Erythroblast (primary cell): ENCODE measurements around the gene SCARB2.
A peak's percentile ranks its signal among the peaks of the same experiment; 100 is the strongest.

ENCODE experiments used
- DNase-seq, 2 experiments: peaks; one replicate each; lab custom pipeline; 2025; lab: John Stamatoyannopoulos, UW
- GATA1 ChIP-seq: IDR thresholded peaks from 2 replicates; pipeline ENCODE4 v1.6.1; 2011; ENCODE audit warnings: low read depth, mild to moderate bottlenecking, control low read depth, low read length, moderate library complexity
- POLR2A ChIP-seq: IDR thresholded peaks from 2 replicates; pipeline ENCODE4 v1.6.1; 2011; ENCODE audit warnings: mild to moderate bottlenecking, low read length

SCARB2 gene

DNA sequence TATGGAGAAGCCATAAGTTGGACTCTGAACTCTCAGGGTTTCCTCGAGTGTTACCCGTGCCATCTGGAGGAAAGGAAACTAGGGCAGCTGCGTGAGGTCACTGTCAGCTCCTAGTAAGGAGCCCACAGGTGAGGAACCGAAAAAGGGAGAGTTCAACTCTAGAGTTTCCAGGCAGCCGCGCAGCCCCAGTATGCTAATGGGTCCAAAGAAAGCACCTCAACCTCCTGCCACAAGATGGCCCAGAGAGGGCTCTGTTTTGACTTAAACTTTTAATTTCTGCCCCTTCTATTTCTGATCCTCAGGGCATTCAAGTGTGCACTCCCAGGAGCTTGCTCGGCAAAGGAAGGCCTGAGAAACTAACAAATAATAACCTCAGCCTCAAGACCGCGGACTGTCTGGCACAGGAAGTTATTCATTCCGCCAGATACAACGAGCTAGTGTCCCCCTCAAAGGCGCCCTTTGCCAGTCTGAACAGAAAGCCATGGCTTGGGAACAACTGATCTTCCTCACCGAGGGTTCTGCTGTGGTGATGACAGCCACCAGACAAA is 13.9 kb downstream of the SCARB2 start:
- TF ChIP-seq GATA1 (no peak), POLR2A (no peak)
- no peak for DNase-seq

GRCh38 chr4:76198411-76199237 is 15.0 kb downstream of the SCARB2 start:
- TF ChIP-seq GATA1 (no peak), POLR2A (no peak)
- DNase-seq: peak; percentile 30 to 45

DNA sequence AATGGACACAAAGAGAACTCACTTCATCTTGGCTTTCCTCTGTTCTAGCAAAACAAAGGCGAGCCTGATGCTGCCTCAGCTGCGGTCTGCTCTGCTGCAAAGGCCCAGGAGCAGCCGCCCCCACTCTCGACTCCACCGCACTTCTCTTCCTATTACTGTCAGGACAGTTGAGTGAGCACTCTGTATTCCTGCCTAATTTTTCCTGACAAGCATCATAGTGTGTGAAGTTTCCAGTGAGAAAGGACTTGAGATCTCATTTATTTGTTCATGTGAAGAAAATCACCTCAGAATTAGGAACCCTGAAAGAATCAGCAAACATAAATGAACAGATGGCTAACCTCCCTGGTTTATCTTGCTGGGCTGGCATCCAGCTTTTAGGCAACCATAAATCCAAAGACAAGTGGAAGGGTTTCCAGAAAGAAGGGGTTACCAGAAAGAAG is 15.6 kb downstream of the SCARB2 start:
- DNase-seq: peak; percentile 24 to 40
- TF ChIP-seq POLR2A (no peak), GATA1 (no peak)

- DNase-seq: no peak
- no peak for TF ChIP-seq POLR2A
- TF ChIP-seq GATA1: no peak
These were observed 16.4 kb downstream of the SCARB2 start for GRCh38 chr4:76197031-76197743.

GRCh38 chr4:76196376-76196775 is 17.2 kb downstream of the SCARB2 start:
- DNase-seq: no peak
- TF ChIP-seq GATA1 (no peak), POLR2A (no peak)

GRCh38 chr4:76195326-76195725 is 18.3 kb downstream of the SCARB2 start:
- no peak for DNase-seq
- TF ChIP-seq GATA1 (no peak), POLR2A (no peak)

DNA sequence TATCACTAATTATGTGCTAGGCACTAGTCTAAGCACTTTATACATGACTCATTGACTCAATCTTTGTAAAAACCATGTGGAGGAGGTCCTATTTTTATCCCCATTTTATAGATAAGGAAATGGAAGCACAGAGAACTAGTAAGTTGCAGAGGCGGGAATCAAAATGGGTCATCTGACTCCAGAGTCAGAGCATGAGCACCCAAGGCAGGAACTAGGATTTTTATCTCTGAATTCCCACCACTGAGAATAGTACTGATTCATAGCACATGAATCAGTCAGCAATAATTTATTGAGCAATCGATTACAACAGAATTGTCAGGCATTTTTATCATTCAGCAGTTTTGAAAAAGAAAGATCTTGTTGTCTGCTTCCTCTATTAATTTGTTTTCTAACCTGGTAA is 19.3 kb downstream of the SCARB2 start:
- no peak for TF ChIP-seq POLR2A
- TF ChIP-seq GATA1: no peak

DNA sequence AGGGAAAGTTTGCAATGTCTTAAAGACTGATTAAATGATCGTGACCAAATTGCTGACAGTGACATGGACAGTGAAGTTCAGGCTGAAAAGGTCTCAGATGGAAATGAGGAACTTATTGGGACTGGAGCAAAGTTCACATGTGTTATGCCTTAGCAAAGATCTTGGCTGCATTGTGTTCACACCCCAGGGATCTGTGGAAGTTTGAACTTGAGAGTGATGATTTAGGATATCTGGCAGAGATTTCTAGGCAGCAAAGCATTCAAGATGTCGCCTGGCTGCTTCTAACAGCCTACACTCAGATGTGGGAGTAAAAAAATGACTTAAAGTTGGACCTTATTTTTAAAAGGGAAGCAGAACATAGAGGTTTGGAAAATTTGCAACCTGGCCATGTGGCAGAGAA is 21.4 kb downstream of the SCARB2 start:
- DNase-seq: no peak
- TF ChIP-seq GATA1: no peak
- no peak for TF ChIP-seq POLR2A

More for the DNA sequence above, 19.3 kb downstream of the SCARB2 start:
- DNase-seq: no peak

DNA sequence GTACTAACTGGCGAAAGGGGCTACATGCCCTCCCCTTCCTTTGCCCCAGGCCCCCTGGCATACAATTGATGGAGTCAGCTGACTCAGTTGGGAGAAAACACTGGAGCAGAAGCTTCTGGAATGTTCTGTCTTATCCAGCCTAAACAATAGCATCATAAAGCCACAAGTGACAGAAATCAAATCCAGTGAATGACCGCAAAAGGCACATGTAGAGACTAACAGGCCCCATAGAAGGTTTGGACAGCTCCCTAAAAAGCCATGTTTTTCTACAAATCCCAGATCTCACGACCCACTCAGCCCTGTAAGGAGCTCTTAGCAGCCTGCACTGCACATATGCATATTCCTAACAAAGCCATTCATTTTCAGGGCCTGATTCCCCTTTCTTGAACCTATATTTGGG is 25.1 kb downstream of the SCARB2 start:
- no peak for DNase-seq

GRCh38 chr4:76188149-76188548 is 25.5 kb downstream of the SCARB2 start:
- no peak for TF ChIP-seq POLR2A
- no peak for TF ChIP-seq GATA1

More for the DNA sequence above, 25.1 kb downstream of the SCARB2 start:
- TF ChIP-seq POLR2A (no peak), GATA1 (no peak)

GRCh38 chr4:76187152-76187551 is 26.5 kb downstream of the SCARB2 start:
- TF ChIP-seq GATA1 (no peak), POLR2A (no peak)
- no peak for DNase-seq

More at GRCh38 chr4:76188149-76188548, 25.5 kb downstream of the SCARB2 start:
- DNase-seq: no peak

- DNase-seq: no peak
- TF ChIP-seq POLR2A (no peak), GATA1 (no peak)
These were observed 31.2 kb downstream of the SCARB2 start for GRCh38 chr4:76182463-76182862.

DNA sequence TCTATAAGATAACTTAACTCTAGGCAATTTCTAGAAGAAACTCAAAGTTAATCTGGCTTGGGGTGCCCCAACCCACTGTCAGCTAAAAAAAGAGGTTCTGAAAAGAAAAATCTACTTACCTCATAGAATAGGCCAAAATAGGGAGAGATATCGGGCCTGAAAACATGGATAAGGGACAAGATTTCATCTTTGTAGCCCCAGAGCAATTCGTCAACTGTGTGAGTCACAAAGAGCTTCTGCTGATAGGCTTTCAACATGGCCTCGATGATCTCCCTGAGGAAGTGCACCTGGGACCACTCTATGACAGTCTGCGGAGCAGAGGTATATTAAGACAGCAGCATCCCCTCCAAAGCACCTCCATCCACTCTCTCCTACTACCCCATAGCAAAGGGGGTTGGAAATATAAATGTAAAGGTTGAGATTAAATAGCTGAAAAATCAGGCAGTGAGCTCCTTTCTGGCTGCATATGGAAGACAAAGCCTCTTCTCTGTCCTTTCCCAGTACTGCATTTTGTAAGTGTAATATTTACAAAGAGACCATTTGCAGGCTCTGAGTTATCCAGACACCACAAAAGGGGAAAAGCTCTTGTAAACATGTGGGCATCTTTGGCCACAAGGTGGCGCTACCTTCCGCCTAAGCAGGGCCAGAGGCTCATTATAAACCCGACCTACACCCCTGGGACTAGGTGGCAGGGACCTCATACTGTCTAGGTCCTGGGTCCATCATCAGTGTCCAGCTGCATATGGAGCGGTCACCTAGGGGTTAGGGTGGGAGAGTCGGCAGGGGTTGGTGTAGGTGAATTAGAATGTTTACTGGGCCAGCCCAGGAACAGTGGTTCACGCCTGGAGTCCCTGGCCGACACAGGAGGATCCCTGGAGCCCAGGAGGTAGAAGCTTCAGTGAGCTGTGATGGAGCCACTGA is 34.0 kb downstream of the SCARB2 start:
- peak; percentile 82 to 90 for DNase-seq
- TF ChIP-seq GATA1 (no peak), POLR2A (no peak)

- DNase-seq: no peak
- TF ChIP-seq GATA1: no peak
- TF ChIP-seq POLR2A: no peak
These were observed 35.3 kb downstream of the SCARB2 start for GRCh38 chr4:76178296-76178695.
